Esophagus squamous epithelium (tissue), 5 donors: ENCODE results near the gene BPIFB4. TPM values are rescaled to one million over a fixed set of nuclear protein-coding genes. Genes with fewer than 3 reads are reported as not detected.

Experiments used
- DNase-seq: peaks from one replicate; lab custom pipeline; 2025; lab: John Stamatoyannopoulos, UW
- H3K27ac ChIP-seq, 4 donors: fragments of 200-600 bp; sonication (generic); one replicate each; pipeline ENCODE4 v1.5.1; 2016 to 2019; ENCODE audit warnings: mild to moderate bottlenecking in 1 of 4
- H3K27me3 ChIP-seq, 4 donors: fragments of 200-600 bp; sonication (generic); 1 replicate in 3 of 4; 2 replicates in 1 of 4; pipeline versions ENCODE4 v1.5.1 to v1.6.0; 2017 to 2021; ENCODE audit warnings: antibody characterized with exemption in 1 of 4
- H3K36me3 ChIP-seq, 3 donors: fragments of 200-600 bp; sonication (generic); one replicate each; pipeline ENCODE4 v1.5.1; 2016 to 2019
- H3K4me1 ChIP-seq, 3 donors: fragments of 200-600 bp; sonication (generic); one replicate each; pipeline ENCODE4 v1.5.1; 2017 to 2019
- H3K4me3 ChIP-seq, 4 donors: fragments of 200-600 bp; sonication (generic); 1 replicate in 3 of 4; 2 replicates in 1 of 4; pipeline ENCODE4 v1.5.1; 2016 to 2019; ENCODE audit warnings: mild to moderate bottlenecking in 2 of 4, moderate library complexity in 1 of 4
- H3K9me3 ChIP-seq, 3 donors: fragments of 200-600 bp; sonication (generic); one replicate each; pipeline ENCODE4 v1.5.1; 2016 to 2019
- CTCF ChIP-seq, 6 experiments: fragments of 450-650 bp in 4 of 6; fragments of 200-600 bp in 2 of 6; sonication (generic) in 2 of 6; IDR thresholded peaks; one replicate each; pipeline ENCODE4 v1.5.1; 2016 to 2019; ENCODE audit warnings: antibody characterized with exemption in 6 of 6, mild to moderate bottlenecking in 4 of 6, moderate library complexity in 4 of 6
- POLR2A ChIP-seq, 4 donors: fragments of 450-650 bp; IDR thresholded peaks; one replicate each; pipeline ENCODE4 v1.6.1; 2017; ENCODE audit warnings: antibody characterized with exemption in 4 of 4, mild to moderate bottlenecking in 4 of 4, moderate library complexity in 3 of 4
- WGBS, 2 donors: methylation state at CpG; one replicate each; pipeline ENCODE4 v1.1.5; 2018; 5-methylcytosine and 5-hydroxymethylcytosine counted together
- intact Hi-C: fragments of 100-400 bp; cut with DNase I; formaldehyde crosslinking; loops from one replicate; pipeline ENCODE4 v1.15.0; 2022
- total RNA-seq, 4 donors: library from RNA; depleted of rRNA; stranded (reverse); fragments of >200 nt; gene quantifications; one replicate each; pipeline ENCODE4 v1.1.0, GENCODE V29; 2016
- donor health status: DM: yes; HTN: yes; CAD: no.

Gene BPIFB4
- total RNA-seq, 4 donors from 2014 or later = not detected

GRCh38 chr20:33131949-33132473 lies 52.6 kb downstream of the BPIFB4 start:
- Histone ChIP-seq H3K36me3 (no peaks in the 10 kb centered on the region), H3K27me3 (peaks cover 0 to 76% (median 0%) of the 10 kb centered on the region in 4 donors), H3K4me3 (no peak overlapping the region), H3K4me1 (peaks cover 7 to 45% (median 11%) of the 10 kb centered on the region in 3 donors), H3K9me3 (no peaks in the 10 kb centered on the region), H3K27ac (no peak overlapping the region)
- WGBS, 2 donors = no CpG with 5 or more reads among the region's 5 CpGs
- no peak for DNase-seq
- intact Hi-C loops = no loop called here
- TF ChIP-seq POLR2A (IDR thresholded peaks at IDR 0.05) = no peak
- no peak for TF ChIP-seq CTCF (IDR thresholded peaks at IDR 0.05)

DNA sequence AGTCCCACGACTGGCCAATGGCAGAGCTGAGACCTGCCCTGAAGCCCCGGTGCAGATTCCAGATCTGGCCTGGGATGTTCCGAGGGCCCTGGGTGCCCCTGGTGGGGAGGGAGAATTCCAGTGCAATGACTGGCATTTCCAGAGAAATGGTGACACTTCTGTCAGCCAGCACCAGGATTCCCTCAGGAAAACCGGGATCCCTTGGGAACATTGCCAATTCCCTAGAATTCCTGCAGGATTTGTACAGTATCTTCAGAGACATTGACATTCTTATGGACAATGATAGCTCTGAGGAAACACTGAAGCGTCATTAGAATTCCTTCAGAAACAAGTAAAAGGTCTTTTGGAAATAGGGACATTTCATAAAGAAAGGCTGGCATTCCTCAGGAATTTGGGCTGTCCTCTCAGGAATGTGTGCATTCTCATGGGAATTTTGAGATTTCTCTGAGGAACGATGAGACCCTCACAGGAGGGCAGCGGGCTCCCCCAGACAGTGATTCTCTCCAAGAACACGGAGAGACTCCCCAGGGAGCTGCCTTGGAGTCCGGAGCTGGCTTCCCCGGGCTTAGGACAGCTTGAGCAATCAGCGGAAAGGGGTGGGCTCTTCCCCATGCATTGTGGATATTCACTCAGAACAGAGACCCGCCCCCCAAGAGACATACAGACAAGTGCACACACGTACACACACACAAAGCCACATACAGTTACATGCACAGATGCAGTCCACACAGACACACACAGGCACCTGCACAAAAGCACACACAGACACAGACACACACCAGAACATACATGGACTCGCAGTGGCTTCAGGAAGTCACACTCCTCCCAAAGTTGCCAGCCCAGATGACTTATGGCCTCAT lies 53.3 kb downstream of the BPIFB4 start:
- TF ChIP-seq POLR2A (IDR thresholded peaks at IDR 0.05) (no peak), CTCF (IDR thresholded peaks at IDR 0.05) (no peak)
- intact Hi-C loops = no loop called here
- no peak overlapping the region for H3K27ac ChIP-seq
- 45 to 70% methylated on average over 2 to 9 of the region's 14 CpGs for WGBS, 2 donors
- H3K27me3 ChIP-seq = peaks cover 0 to 69% (median 0%) of the 10 kb centered on the region in 4 donors
- no peaks in the 10 kb centered on the region for H3K9me3 ChIP-seq
- no peak overlapping the region for H3K4me3 ChIP-seq
- no peaks in the 10 kb centered on the region for H3K36me3 ChIP-seq
- DNase-seq = no peak
- peaks cover 7 to 39% (median 11%) of the 10 kb centered on the region in 3 donors for H3K4me1 ChIP-seq

DNA sequence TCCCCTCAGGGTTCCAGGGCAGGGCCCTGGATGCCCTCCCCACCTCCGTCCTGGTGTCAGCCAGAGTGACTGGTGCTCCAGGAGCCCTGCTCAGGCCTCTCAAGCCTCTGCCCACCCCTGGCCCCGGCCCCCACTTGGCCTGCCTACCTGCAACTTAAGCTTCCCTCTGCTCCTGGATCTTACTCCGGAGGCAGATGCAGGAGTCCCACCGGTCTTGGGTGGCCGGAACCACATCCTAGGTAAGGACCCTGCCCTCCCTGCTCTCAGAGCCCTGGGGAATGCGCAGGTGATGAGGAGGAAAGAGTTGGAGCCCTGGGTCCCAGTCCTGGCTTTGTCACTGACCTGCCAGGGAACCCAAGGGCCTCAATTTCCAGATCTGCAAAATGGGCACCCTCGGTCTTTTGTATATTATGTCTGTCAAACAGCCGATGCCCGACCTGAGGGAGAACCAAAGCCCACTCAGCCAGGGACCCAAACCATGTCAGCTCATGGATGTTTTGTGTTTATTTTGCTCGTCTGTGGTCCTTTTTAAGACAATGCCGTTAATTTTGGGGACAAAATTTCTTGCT lies 54.0 kb downstream of the BPIFB4 start:
- TF ChIP-seq CTCF (IDR thresholded peaks at IDR 0.05) (no peak), POLR2A (IDR thresholded peaks at IDR 0.05) (no peak)
- 81 to 83% methylated on average over 5 to 6 of the region's 11 CpGs for WGBS, 2 donors
- peaks cover 0 to 4% (median 0%) of the 10 kb centered on the region in 3 donors for H3K9me3 ChIP-seq
- peaks cover 7 to 39% (median 11%) of the 10 kb centered on the region in 3 donors for H3K4me1 ChIP-seq
- no peak overlapping the region for H3K27ac ChIP-seq
- DNase-seq = no peak
- no peaks in the 10 kb centered on the region for H3K36me3 ChIP-seq
- intact Hi-C loops = no loop called here
- no peak overlapping the region for H3K4me3 ChIP-seq
- H3K27me3 ChIP-seq = peaks cover 0 to 68% (median 0%) of the 10 kb centered on the region in 4 donors

DNA sequence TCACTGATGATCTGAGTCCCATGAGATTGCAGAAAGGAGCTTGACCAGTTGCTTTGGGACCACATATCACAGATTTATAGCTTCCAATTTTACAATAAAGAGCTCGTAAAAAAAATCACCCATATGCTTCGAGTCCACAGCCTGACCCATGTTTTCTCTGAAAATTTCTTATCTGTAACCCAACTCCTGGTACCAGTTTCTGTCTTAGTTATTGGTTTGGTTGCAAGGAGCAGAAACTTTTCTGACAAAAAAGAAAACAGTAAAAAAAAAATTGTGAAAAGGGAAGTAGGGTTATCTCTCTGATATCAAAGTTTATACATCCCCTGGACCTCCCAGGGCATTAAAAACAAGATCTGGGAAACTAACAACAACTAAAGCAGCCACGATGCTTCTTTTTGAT lies 57.8 kb downstream of the BPIFB4 start:
- Histone ChIP-seq H3K27me3 (peaks cover 0 to 73% (median 0%) of the 10 kb centered on the region in 4 donors), H3K4me3 (no peak overlapping the region), H3K9me3 (peaks cover 0 to 4% (median 0%) of the 10 kb centered on the region in 3 donors), H3K36me3 (no peaks in the 10 kb centered on the region), H3K27ac (no peak overlapping the region), H3K4me1 (peaks cover 0 to 14% (median 2%) of the 10 kb centered on the region in 3 donors)
- 65 to 73% methylated on average over 3 of the region's 3 CpGs for WGBS, 2 donors
- DNase-seq = no peak
- TF ChIP-seq CTCF (IDR thresholded peaks at IDR 0.05) = no peak
- no peak for TF ChIP-seq POLR2A (IDR thresholded peaks at IDR 0.05)
- intact Hi-C loops = no loop called here

- Histone ChIP-seq H3K4me1 (no peaks in the 10 kb centered on the region), H3K4me3 (no peak overlapping the region), H3K27ac (no peak overlapping the region), H3K27me3 (peaks cover 0 to 57% (median 0%) of the 10 kb centered on the region in 4 donors), H3K9me3 (peaks cover 0 to 12% (median 0%) of the 10 kb centered on the region in 3 donors), H3K36me3 (no peaks in the 10 kb centered on the region)
- DNase-seq = no peak
- intact Hi-C loops = no loop called here
- TF ChIP-seq CTCF (IDR thresholded peaks at IDR 0.05) (no peak), POLR2A (IDR thresholded peaks at IDR 0.05) (no peak)
These were observed 60.0 kb downstream of the BPIFB4 start for GRCh38 chr20:33139467-33139866.
